Stimulated activated CD4-positive, alpha-beta T cell treated with anti-CD3 and anti-CD28 coated beads, Interleukin-4, amount 100 ng/mL, for 48 hours (primary cell): ENCODE measurements around the gene EPS8L3.

Experiments
- DNase-seq, 2 donors: peaks; one replicate each; pipeline ENCODE4 v3.0.0-alpha.2; 2020; ENCODE audit warnings: low read depth in 2 of 2

Gene EPS8L3

GRCh38 chr1:109793486-109794318, 30.0 kb upstream of the EPS8L3 start:
- no peak for DNase-seq

- DNase-seq, result no peak
Measured at GRCh38 chr1:109793089-109793485, 29.4 kb upstream of the EPS8L3 start.

- DNase-seq, result no peak
Measured at GRCh38 chr1:109792056-109792831, 28.5 kb upstream of the EPS8L3 start.

- DNase-seq, result no peak
Measured at GRCh38 chr1:109791495-109792043, 27.8 kb upstream of the EPS8L3 start.

GRCh38 chr1:109790735-109791494, 27.2 kb upstream of the EPS8L3 start:
- DNase-seq, result peak; percentile 69 to 79

GRCh38 chr1:109790329-109790728, 26.6 kb upstream of the EPS8L3 start:
- DNase-seq, result no peak

GRCh38 chr1:109789551-109790180, 25.9 kb upstream of the EPS8L3 start:
- DNase-seq, result no peak

GRCh38 chr1:109788695-109789521, 25.2 kb upstream of the EPS8L3 start:
- no peak for DNase-seq

- no peak for DNase-seq
Measured at GRCh38 chr1:109787845-109788601, 24.3 kb upstream of the EPS8L3 start.

GRCh38 chr1:109787211-109787844, 23.6 kb upstream of the EPS8L3 start:
- DNase-seq, result no peak

GRCh38 chr1:109786531-109787021, 22.9 kb upstream of the EPS8L3 start:
- DNase-seq, result no peak

GRCh38 chr1:109786112-109786480, 22.4 kb upstream of the EPS8L3 start:
- no peak for DNase-seq

- DNase-seq, result no peak
Measured at GRCh38 chr1:109785446-109786111, 21.9 kb upstream of the EPS8L3 start.

- DNase-seq, result no peak
Measured at GRCh38 chr1:109784551-109785252, 21.0 kb upstream of the EPS8L3 start.

GRCh38 chr1:109783436-109783835, 19.7 kb upstream of the EPS8L3 start:
- no peak for DNase-seq

GRCh38 chr1:109782927-109783326, 19.2 kb upstream of the EPS8L3 start:
- DNase-seq, result no peak

GRCh38 chr1:109782514-109782913, 18.8 kb upstream of the EPS8L3 start:
- no peak for DNase-seq

- DNase-seq, result no peak
Measured at GRCh38 chr1:109781806-109782205, 18.1 kb upstream of the EPS8L3 start.
